VCaP (cell line): ENCODE data around the gene CAMTA1.

Experiments
- H3K27ac ChIP-seq: fragments of 450-650 bp; 2 replicates; pipeline ENCODE4 v1.5.1; 2017
- CTCF ChIP-seq: fragments of 450-650 bp; conservative IDR thresholded peaks from 2 replicates; pipeline ENCODE4 v1.5.1; 2017; ENCODE audit warnings: mild to moderate bottlenecking, moderate library complexity

The CAMTA1 gene

DNA sequence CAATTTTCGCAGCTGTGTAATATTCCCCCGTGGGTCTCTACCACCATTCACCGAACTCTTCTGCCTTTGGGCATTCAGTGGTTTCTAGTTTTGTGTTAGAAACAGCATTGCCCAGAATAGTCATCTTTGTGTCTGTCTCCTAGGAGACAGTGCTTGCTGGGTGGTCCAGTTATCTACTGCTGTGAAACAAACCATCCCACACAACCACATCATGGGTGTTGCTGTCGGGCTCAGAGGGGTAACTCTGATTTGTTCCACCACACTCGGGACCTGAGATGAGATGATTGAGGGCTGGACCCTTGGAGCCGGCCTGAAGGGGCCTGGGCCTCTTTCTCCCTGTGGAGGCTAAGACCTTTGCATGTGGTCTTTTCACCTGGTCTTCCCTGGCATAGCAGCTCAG, 558.6 kb downstream of the CAMTA1 start:
- H3K27ac ChIP-seq = no peak overlapping the region
- TF ChIP-seq CTCF = no peak

- no peak overlapping the region for H3K27ac ChIP-seq
- no peak for TF ChIP-seq CTCF
Measured at GRCh38 chr1:7344299-7344698, 559.0 kb downstream of the CAMTA1 start.

GRCh38 chr1:7345516-7345915, 560.3 kb downstream of the CAMTA1 start:
- H3K27ac ChIP-seq = no peak overlapping the region

GRCh38 chr1:7346070-7346596, 560.9 kb downstream of the CAMTA1 start:
- H3K27ac ChIP-seq = no peak overlapping the region
- no peak for TF ChIP-seq CTCF

More at GRCh38 chr1:7345516-7345915, 560.3 kb downstream of the CAMTA1 start:
- no peak for TF ChIP-seq CTCF

GRCh38 chr1:7346600-7347570, 561.6 kb downstream of the CAMTA1 start:
- H3K27ac ChIP-seq = no peak overlapping the region
- TF ChIP-seq CTCF = no peak

DNA sequence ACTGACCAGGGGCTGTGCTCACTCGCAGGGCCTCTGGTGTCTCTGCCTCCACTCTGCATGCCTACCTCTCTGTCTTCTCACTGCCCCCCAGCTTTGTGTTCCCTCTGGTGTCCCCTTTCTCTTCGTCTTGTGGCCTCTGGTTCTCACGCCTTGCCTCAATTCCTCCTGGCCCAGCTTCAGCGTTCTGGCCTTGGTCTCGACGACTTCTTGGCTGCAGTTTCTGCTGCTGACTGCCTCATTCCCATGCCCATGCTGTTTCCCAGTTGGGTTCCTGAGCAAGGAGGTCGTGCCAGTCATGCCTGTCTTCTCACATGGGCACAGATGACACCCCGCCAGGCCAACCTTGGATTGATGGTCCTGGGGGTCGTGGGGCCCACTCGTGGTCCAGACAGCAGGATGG, 562.8 kb downstream of the CAMTA1 start:
- TF ChIP-seq CTCF = no peak
- no peak overlapping the region for H3K27ac ChIP-seq

GRCh38 chr1:7348580-7348979, 563.3 kb downstream of the CAMTA1 start:
- no peak for TF ChIP-seq CTCF

More at GRCh38 chr1:7348580-7348979, 563.3 kb downstream of the CAMTA1 start:
- H3K27ac ChIP-seq = no peak overlapping the region
